A204.1 (cell line): ENCODE results near the gene EXOC3L4.
"Not testable (repeated sequence)": the region's sequence is repeated elsewhere in the genome, so short reads cannot be mapped to it uniquely, and the experiment has no call there.

ENCODE experiments used
- FAIRE-seq: peaks from 2 replicates; lab custom pipeline; 2012; peaks lifted over from hg19 to GRCh38; lab: Jason Lieb, UNC

The EXOC3L4 gene

GRCh38 chr14:103105580-103106150 is 11.1 kb downstream of the EXOC3L4 start:
- no peak for FAIRE-seq

GRCh38 chr14:103107455-103107854 is 12.9 kb downstream of the EXOC3L4 start:
- FAIRE-seq: no peak

GRCh38 chr14:103107941-103108748 is 13.6 kb downstream of the EXOC3L4 start:
- no peak for FAIRE-seq

- FAIRE-seq: no peak
Measured at GRCh38 chr14:103108749-103109207, 14.3 kb downstream of the EXOC3L4 start.

DNA sequence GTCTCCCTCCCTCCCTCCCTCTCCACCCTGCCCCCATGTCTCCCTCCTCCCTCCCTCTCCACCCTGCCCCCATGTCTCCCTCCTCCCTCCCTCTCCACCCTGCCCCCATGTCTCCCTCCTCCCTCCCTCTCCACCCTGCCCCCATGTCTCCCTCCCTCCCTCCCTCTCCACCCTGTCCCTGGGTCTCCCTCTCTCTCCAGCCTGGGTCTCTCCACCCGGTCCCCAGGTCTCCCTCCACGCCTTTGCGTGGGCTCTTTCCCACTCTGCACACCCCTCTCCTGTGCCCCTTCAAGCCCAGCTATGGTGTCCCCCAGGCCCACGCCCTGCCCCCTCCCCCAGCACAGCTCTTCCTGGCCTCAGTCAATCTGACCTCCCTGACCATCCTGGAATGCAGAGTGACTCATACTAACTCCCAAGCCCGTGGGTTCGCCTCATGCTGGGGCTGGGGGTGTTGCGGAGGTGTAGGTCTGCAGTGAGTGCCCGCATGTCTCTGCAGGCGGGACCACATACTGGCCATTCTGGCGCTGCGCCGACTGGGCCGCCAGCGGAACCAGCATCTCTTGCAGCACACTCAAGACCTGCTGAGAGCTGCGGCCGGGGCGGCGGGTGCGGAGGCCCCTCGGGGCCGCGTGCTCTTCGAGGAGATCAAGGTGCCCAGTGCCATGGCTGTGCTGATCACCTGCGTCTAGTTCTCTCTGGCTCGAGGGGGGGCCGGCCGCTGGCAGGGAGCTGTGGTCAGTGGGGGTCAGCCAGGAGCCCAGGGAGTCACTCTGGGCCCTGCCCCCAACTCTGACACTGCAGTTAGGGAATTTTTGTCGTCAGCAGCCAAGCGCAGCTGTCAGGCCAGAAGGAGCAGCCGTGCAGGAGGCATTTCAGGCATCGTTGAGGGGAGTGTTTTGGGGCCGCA is 15.3 kb downstream of the EXOC3L4 start:
- no peak for FAIRE-seq

DNA sequence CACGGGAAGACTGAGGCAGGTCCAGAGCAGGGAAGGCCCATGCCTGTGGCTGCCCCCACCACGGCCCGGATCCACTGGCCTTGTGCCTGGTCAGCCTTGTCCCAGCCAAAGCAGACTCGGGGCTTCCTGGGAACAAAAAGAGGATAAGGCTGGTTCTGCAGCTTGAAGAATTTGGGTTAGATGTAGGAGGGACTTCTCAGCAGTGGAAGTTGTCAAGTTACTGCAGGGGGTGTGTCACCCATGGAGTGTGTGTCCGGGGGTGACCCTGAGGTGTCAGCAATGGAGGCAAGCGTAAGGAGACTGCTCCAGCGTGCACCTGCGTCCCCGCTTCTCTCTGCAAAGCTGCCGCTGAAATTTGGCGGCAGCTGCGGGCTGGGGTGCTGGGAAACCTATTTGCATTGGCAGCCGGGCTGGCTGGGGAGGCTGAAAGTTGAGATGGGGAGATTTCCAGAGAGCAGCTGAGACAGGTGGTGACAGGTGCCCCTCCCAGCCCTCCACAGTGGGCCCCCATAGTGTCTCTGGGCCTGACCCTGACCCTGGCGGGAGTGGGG is 16.2 kb downstream of the EXOC3L4 start:
- no peak for FAIRE-seq

DNA sequence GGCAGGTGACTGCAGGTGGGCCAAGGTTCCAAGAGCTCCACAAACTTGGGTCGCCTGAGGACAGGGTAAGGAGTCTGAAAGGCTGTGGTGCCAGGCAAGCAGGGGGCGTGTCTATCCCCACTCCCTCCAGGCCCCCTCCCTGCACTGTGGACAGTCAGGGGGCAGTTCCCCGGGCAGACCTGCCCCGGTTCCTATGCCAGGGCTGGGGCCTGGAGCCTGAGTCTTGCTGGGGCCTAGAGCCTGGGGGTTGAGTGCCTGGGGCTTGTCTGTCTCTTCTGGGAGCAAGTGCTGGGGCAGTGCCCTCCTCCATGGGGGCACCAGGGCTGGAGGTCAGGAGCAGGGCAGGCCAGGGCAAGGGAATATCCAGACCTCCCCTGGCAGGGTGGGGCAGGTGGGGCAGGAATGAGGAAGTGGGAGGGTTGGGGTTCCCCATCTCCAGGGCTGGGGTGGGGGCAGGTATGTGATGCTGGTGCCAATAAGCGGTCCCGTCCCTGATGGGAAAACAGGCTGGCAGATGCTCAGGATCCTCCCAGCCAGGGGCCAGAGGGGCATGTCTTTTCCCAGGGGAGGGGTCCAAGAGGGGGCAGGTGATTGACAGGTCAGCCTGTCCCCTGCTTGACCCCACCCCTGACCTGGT is 16.8 kb downstream of the EXOC3L4 start:
- FAIRE-seq: no peak

DNA sequence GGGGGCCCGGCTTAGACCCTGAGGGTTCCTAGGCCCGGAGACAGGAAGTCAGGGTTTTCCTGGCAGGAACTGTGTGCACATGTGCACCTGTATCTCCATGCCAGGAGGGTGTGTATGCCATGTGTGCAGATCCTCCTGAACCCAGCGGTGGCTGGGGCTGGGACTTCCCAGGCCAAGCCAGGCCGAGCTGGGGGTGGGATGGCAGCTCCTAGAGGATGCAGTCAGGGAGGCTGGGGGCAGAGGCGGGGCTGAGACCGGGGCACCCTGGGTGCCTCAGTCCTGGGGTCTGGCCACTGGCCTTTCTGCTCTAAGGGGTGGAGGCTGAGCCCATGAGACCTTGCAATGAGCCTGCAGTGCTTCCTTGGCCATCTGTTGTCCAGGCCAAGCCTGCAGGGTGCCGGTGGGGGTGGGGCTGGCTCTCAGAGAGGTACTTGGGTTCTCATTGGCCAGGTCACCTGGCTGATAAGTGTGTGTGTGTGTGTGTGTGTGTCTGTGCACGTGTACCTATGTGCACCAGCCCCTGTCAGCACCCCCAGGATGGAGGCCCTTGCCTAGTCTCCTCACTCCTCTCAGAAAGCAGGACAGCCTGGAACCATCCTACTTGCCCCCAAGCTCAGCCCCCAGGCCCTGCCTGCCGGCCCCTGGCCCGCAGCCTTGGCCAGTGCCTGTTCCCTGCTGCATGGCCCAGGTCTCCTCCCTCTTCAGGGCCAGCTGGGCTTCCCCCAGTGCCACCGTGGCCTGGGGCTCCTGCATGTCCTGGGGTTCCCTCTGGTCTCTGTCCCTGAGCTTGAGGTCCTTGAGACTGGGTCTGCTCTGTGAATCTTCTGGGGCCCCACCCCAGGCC is 18.1 kb downstream of the EXOC3L4 start:
- no peak for FAIRE-seq

DNA sequence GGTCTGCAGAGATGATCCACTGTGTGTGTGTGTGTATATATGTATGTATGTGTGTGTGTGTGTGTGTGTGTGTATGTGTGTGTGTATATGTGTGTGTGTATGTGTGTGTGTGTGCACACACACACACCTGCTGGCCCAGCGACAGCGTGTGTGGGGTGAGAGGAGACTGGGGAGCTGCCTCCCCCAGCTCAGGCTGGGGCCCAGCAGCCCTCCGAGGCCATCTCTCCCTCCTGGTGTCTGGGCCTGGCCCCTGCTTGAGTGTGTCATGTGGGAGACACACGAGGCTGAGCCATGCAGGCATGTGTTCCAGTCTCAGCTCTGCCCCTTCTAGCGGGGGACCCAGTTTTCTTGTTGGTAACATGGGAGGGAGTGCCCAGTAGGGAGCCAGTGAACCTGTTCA is 18.8 kb downstream of the EXOC3L4 start:
- FAIRE-seq: no peak

GRCh38 chr14:103113774-103114173 is 19.2 kb downstream of the EXOC3L4 start:
- FAIRE-seq: no peak

- FAIRE-seq: not testable (repeated sequence)
Measured at GRCh38 chr14:103115086-103115679, 20.7 kb downstream of the EXOC3L4 start.

DNA sequence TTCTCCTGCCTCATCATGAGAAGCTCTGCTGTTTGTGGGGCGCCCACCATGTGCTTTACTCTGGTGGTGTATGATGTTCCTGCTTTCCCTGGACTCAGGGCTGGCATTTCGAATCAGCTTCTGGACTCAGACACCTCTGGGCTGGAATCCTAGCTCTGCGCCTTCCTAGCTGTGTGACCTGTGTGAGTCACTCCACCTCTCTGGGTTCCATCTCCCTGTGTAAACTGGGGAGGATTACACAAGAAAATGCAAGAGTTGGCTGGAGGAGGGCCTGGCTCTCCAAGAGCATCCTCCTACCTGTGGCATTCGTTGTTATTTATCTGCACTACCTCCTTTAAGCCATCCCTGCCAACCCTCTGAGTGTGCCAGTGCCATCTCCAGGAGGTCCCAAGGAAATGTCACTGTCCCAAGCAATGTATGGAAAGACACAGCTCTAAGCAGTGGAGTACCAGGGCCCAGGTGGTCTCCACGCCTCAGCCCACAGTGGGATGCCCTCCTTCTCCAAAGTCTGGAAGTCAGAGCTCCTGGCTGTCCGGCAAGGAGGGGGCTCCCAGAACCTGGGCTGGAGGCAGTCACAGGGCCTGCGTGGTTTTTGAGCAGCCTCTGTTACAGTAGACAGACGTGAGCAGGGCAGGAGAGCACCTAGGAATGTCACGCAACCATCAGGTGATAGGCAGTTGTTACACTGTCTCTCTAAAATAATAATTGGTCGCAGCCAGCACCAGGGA is 21.5 kb downstream of the EXOC3L4 start:
- no peak for FAIRE-seq

DNA sequence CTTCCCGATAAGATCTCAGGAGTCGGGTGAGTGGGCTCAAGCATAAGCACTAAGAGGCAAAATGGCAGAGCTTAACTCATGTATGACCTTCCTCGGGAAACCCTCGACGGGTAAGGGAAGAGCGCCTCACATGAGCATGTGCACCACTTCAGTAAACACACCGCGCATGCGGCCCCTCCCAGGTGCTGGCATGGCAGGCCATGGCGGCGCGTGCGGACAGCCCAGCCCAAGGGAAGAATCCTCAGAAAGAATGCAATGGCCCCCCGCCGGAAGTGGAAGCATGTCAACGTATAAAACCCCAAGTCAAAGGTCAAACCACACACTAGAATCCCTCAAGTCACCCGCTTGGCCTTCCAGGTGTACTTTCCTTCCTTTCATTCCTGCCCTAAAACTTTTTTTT is 22.1 kb downstream of the EXOC3L4 start:
- FAIRE-seq: no peak

DNA sequence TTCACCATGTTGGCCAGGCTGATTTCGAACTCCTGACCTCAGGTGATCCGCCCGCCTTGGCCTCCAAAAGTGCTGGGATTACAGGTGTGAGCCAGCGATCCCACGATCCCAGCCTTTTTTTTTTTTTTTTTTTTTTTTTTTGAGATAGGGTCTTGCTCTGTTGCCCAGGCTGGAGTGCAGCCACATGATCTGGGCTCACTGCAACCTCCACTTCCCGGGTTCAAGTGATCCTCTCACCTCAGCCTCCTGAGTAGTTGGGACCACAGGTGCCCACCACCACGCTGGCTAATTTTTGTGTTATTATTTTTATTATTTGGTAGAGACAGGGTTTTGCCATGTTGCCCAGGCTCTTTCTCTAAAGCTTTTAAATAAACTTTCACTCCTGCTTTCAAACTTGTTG is 23.0 kb downstream of the EXOC3L4 start:
- FAIRE-seq: not testable (repeated sequence)

GRCh38 chr14:103118018-103118662 is 23.6 kb downstream of the EXOC3L4 start:
- FAIRE-seq: no peak

GRCh38 chr14:103118663-103119404 is 24.3 kb downstream of the EXOC3L4 start:
- FAIRE-seq: no peak

DNA sequence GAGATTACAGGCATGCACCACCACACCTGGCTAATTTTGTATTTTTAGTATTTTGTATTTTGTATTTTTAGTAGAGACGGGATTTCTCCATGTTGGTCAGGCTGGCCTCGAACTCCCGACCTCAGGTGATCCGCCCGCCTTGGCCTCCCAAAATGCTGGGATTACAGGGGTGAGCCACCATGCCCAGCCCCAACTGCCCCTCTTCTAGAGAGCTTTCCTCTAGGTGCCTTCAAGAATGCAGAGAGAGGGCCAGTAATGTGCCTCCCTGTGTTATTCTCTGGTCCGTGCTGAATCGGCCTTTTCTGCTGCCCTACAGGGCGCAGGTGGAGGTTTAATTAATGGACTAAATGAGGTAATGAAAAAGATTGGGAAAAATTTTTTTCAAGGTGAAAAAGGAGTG is 25.0 kb downstream of the EXOC3L4 start:
- not testable (repeated sequence) for FAIRE-seq

GRCh38 chr14:103121121-103121845 is 26.8 kb downstream of the EXOC3L4 start:
- no peak for FAIRE-seq
